Stimulated activated CD8-positive, alpha-beta memory T cell treated with anti-CD3 and anti-CD28 coated beads, Interleukin-7, amount 100 ng/mL, for 48 hours (primary cell): ENCODE results near the gene MRPS17.

ENCODE experiments used
- DNase-seq, 2 donors: peaks; one replicate each; pipeline ENCODE4 v3.0.0-alpha.2; 2020; ENCODE audit warnings: low read depth in 1 of 2; ENCODE audit errors: extremely low read depth in 1 of 2

The MRPS17 gene

DNA sequence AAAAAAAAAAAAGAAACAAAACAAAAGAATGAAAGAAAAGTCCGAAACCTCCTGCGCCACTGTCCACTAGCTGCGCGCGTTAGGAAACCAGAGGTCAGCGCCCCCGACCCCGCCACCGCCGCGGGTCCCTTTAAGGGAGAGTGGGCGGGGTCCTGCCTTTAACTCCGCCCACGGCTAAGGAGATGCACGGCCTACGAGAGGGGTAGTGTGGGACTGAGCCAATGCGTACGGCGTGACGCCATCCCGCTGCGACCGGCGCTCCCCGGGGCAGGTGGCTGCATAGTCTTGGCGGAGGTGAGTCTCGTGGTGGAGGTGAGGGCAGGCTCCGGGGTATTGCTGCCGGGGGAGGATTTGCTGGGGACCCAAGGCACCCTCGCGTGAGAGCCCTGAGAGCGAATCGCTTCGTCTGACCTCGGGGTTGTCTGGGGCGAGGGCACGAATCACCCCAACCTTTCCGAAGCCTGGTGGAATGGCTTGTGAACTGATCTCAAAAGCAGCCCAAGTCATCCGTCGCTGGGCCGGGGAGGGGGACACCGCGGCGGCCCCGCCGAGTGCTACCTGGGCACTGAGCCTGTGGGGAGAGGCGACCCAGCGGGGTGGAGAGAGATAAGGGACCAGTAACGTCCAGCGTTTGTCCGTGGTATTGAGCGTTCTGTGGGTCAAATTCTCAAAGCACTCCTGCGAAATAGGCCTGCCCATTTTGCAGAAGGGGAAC lies at the start of gene MRPS17:
Gene MRPS17 (plus strand): TSS at position 241 of the 715 bp plus-strand sequence. CDS start 1,319 bp downstream, outside the sequence.
- DNase-seq: peak; percentile 84 to 90

DNA sequence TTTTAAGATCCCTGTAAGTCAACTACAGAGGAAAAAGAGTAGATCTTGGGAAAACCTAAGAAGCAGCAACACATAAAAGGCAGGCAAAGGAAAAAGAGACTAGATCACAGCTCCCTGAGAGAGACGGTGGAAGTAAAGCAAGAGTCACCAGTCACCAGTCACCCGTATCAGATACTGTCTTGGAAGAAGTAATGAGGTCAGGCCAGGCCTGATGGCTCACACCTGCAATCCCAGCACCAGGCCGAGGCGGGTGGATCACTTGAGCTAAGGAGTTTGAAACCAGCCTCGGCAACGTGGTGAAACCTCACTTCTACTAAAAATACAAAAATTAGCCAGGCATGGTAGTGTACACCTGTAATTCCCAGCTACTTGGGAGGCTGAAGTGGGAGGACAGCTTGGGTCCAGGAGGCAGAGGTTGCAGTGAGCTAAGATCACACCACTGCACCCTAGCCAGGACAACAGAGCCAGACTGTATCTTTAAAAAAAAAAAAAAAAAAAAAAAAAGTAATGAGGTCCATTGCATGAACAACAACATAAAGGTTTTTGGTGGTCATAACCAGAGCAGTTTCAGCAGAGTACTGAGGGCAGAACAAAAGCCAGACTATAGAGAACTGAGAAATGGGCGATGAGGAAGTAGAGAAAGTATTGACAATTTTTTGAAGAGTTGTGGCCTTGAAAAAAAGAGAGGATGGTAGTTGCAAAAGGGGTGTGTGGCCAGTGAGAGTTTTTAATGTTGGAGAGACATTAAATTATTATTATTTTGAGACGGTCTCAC lies 47.5 kb upstream of the MRPS17 start:
- DNase-seq: no peak

DNA sequence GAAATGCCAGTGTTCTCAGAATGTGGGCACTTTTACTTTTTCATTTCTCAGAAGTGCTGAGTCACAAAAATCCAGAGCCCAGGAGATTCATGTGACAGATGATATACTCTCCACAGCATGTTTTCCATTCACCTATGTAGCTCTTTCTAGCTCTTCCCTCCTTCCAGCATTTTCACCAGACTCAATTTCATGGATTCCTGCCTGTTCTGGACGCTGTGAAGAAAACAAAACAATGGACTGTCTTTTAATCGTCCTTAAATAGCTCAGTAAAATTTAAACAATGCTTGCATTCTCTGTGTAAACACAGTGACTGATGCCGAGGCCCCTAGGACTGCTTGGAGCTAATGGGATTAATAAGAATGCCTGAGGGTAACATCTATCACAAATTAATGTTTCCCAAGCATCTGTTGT lies 38.9 kb upstream of the MRPS17 start:
- DNase-seq: no peak

DNA sequence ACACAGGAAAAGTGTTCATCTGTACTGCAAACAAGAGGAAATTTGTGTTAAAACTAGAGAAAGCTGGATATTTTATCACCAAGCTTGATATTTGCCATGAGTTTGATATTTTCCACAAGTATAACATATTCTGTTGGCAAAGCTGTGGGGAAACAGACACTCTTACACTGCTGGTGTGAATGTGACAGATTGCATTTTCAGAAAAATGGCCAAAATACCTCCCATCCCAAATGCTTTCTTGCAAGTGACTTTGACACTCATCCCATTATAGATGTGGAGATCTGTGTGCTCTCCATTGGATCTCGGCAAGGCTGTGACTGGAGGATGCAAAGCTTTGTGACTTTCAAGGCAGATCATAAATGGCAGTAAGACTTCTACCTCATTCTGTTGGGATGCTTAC lies 33.9 kb upstream of the MRPS17 start:
- DNase-seq: no peak

DNA sequence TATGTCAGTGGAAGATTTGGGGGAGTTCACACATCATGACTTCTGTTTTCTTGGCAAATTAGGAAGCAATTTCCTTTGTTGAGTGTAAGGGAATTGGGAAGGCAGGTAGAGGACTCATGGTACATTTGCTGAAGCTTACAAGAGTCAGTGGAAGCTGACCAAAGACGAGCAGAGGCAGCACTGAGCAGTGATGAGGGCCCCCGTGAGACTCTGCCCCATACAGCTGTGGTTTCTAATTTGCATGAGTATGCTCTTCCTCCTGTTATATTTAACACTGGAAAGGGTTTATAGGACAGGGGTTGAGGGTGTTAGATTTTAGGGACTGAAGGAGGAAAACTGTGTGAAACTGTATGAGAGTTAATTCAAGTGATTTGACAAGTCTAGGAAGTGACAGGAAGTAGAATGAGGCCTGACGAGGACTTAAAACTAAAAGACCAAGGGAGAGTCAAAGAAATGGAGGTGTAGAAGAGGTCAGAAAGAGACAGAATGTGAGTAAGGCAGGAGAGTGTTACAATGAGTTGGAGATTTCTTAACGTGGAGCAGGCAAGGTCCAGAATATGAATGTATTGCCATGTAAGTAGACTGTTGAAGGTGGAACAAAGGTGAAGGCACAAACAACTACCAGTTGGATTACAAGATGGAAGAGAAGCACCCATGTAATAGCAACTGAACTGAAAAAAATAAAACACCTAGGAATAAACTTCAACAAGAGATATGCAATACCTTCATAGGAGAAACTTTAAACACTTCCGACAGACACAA lies 23.5 kb upstream of the MRPS17 start:
- DNase-seq: no peak

DNA sequence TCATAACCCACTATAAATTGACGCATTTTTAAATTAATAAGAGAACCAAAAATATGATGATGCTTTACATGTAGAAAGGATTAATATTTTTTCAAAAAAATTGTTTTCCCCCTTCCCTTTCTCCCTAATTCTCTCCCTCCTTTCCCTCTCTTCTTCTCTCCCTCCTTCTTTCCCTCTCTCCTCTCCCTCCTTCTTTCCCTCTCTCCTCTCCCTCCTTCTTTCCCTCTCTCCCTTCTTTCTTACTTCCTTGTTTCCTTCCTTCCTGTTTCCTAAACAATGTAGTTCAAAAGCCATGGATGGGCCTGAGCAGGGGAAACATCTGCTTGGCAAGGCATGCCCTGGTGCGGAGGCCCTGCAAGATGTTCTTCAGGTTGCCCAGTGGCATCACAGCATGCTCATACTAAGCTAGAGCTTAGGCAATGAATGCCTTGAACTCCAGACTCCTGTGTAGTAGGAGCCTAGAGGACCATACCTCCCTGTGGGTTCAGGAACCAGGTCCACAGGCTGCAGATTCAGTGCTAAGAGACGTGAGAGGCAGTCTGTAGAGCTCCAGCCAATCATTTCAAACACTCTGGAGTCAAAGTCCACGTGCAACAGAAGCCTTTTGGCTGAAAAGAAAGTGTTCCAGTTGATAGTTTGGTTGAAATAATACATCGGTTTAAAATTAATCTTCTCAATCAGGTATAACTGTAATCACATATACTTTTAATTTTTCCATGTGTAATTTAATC lies 20.1 kb upstream of the MRPS17 start:
- no peak for DNase-seq

DNA sequence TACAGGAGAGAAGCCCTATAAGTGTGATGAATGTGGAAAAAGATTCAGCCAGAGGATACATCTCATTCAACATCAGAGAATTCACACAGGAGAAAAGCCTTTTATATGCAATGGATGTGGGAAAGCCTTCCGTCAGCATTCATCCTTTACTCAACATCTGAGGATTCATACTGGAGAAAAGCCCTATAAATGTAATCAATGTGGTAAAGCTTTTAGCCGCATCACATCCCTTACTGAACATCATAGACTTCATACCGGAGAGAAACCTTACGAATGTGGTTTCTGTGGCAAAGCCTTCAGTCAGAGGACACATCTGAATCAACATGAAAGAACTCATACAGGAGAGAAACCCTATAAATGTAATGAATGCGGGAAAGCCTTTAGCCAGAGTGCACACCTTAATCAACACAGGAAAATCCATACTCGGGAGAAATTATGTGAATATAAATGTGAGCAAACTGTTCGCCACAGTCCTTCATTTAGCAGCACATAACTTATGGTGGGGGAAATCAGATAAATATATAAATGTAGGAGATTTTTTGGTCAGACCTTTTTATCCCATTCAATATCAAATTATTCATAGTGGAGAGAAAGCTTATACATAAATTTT lies 12.1 kb upstream of the MRPS17 start:
- DNase-seq: no peak

DNA sequence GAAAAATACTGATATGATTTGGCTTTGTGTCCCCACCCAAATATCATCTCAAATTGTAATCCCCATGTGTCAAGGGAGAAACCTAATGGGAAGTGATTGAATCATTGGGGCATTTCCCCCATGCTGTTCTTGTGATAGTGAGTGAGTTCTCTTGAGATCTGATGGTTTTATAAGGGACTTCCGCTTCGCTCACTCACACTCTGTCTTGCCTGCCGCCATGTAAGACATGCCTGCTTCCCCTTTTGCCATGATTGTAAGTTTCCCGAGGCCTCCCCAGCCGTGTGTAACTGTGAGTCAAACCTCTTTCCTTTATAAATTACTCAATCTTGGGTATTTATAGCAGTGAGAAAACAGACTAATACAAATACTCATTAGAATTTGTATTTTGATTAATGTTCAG lies 5.1 kb upstream of the MRPS17 start:
- DNase-seq: no peak

DNA sequence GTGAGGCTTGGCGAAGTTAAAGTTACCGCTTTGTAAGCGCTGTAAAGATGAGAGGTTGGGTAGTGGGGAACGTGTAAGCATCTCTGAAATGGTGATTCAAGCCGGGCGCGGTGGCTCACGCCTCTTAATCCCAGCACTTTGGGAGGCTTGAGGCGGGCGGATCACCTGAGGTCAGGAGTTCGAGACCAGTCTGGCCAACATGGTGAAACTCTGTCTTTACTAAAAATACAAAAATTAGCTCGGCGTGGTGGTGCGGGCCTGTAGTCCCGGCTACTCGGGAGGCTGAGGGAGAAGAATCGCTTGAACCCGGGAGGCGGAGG lies 635 bp downstream of the MRPS17 start:
- peak in 1 of 2 donors; percentile 2 for DNase-seq

DNA sequence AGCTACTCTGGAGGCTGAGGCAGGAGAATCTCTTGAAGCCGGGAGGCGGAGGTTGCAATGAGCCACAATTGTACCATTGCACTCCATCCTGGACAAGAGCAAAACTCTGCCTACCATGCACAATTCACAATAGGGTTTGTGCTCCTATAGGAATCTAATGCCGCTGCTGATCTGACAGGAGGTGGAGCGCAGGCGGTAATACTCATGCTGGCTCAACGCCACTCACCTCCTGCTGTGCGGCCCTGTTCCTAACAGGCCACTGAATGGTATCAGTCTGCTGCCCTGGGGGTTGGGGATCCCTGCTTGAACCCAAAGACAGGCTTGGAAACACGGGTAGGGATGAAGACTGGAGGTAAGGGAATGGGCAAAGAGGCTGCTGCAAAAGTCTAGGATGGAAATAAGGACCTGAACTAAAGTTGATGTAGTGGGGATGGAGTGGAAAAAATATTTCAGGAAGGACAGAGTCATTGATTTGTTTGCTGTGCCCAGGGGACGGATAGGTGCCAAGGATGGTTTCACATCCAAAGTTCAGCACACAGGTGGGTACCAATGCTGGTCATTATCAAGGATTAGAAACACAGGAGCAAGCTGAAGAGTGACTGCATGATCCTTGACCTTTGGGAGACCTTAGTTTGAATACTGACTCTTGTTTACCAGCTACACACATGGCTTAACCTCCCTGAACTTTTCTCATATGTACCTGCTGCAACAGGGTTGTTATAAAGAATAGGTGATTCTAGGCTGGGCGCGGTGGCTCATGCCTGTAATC lies 2.2 kb downstream of the MRPS17 start:
- no peak for DNase-seq

DNA sequence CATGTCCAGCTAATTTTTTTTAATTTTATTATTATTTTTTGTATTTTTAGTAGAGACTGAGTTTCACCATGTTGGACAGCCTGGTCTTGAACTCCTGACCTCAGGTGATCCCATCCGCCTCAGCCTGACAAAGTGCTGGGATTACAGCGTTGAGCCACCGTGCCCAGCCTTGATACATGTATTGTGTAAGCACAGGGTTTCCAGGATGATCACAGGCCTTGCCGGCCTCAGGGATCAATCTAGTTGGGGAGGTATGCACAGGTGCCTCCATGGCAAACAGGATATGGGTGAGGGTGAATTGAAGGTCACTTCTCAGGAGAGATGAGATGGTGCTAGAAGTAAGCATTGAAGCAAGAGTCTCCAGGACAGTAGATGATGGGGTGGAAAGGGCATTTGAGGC lies 5.5 kb downstream of the MRPS17 start:
- DNase-seq: no peak

DNA sequence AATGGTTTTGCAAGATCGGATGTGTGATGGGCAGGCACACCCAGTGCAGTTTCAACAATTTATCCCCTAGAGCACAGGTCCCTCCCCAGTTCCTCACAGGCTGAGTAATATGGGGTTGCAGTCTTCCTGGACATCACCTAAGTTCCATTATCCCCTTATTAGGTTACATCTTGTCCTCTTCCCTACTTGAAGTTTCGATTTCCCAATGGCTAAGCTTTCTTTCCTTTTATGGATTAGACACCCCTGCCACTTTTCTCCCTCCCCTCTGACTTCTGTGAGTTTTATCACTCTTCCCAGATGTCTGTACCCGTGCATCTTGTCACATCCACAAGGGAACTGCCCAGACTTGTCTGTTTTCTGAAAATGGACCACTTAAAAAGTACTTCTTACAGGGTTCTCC lies 10.3 kb downstream of the MRPS17 start:
- DNase-seq: no peak

DNA sequence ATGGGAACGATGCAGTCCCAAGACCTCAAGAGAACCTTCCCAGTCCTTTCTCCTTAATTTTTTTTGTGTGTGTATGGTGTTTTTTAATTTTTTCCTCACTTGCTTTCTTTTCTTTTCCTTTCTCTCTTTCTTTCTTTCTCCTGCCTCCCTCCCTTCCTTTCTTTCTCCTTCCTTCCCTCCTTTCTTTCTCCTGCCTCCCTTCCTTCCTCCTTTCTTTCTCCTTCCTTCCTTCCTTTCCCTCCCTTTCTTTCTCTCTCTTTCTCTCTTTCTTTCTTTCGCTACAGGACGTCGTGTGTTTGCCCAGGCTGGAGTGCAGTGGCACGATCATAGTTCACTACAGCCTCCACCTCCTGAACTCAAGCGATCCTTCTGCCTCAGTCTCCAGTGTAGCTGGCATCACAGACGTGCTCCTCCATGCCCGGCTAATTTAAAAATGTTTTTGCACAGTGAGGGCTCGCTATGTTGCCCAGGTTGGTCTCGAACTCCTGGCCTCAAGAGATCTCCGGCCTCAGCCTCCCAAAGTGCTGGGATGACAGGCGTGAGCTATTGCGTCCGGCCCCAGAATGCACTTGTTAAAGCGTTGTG lies 12.0 kb downstream of the MRPS17 start:
- no peak for DNase-seq

DNA sequence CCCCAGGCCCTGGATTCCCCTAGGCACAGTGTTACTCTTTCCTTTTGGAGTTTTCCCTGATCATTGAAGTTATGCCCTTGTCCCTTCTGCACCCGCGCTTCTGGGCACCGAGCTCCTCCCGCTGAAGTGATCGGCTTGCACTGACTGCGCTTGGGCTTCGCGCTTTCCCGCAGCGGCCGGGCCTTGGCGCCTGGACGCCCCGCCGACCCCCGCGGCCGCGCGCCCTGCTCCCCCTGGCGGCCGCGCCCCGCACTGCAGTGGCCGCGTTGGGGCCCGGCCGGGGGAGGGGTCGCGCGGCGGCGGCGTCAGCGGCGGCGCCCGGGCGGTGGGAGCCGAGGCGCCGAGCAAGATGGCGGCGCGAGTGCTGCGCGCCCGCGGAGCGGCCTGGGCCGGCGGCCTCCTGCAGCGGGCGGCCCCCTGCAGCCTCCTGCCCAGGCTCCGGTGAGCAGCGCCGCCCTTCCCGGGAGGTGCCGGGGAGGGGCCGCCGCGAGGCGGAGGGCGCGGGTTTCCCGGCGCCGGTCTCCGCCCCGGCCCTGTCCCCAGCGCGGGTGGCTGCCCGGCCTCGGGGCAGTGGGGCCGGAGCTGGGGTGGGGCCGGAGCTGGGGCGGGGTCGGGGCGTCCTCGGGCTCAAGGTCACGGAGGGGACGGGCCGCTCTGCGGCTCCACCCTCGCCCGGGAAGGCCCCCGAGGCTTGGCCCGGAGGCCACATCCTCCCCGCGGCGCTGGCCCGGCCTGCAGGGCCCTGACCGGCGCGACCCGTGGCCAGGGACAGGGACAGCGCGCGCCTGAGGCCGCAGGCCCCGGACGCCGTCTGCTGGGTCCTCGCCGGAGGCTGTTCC lies 12.8 kb downstream of the MRPS17 start, which contains the start of gene NIPSNAP2:
Gene NIPSNAP2 (plus strand): TSS at position 325 of the 839 bp plus-strand sequence. CDS start 25 bp downstream, at position 350.
- peak; percentile 23 to 36 for DNase-seq

DNA sequence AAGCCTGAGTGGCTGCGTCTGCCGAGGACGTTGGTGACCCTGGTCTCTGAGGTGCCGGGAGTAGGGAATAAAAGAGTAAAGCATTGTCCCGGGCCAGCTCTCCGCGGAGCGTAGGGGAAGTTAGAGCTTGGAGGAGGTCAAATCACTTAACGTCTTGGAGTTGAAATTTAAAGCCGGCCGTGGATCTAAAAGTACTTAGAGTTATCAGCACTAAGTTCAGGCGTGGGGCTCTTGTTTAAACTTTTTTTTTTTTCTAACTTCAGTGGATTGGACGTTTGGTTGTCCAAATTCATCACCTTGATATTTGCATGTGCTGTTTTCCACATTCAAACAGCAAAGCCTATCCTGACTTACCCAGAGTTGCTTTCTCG lies 13.4 kb downstream of the MRPS17 start:
- no peak for DNase-seq

DNA sequence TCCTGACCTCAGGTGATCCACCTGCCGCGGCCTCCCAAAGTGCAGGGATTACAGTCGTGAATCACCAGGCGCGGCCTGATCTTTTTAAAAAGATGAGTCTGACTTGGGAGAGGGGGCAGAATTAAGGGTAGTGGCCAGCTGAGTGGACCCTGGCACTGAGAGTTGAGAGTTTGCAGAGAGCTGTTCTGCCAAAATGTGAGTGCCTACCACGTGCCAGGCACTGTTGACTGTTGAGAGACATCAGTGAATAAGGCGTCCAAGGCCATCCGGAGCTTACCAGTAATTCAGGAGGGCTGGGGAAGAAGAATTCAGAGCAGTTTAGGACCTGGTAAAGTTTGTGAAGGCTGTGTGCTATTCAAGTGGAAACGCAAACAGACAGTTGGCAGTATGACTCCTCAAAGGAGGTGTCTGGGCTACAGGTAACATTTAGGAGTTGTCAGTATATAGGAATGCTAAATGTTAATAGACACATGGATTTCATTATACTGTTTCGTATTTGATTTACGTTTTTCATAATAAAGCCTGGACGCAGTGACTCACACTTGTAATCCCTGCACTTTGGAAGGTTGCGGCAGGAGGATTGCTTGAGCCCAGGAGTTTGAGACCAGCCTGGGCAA lies 14.2 kb downstream of the MRPS17 start:
- no peak for DNase-seq

DNA sequence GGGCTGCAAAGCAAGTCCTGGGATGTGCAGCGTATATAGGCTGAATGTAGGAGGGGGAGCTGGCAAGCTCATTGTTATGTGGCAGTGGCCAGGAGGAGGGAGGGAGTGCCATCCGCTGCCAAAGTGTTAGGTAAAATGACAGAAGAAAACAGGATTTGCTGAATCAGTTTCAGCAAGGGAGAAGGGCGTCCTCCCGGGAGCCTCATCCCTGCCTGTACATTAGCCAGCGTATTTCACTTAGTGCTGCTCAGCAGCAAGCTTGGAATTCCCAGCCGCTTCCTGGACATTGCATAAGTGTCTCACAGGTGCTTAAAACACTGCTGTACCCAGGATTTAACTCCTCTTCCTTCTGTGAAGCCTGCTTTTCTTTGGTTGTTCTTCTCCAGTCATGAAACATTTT lies 15.2 kb downstream of the MRPS17 start:
- DNase-seq: no peak

DNA sequence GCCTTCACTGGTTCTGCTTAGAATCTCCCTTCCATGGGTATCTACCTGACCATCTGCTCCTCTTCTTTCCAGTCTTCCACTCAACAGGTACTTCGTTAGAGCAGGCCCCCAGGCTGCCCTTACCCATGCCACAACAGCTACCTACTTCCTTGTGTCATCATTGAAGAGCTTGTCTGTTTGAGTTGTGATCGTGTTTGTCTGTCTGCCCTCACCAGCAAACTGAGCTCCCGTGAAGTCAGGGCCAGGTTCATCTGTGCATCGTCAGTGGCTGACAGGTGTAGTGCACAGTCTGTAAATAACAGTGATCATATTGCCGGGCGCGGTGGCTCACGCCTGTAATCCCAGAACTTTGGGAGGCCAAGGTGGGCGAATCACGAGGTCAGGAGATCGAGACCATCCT lies 17.7 kb downstream of the MRPS17 start:
- no peak for DNase-seq
